NCI-H510A treated with DMSO at 0.1 percent for 48 hours (cell line): ENCODE measurements around the gene ZNF33B.
A peak's percentile ranks its signal among the peaks of the same experiment; 100 is the strongest.
"Not testable (repeated sequence)": the region's sequence is repeated elsewhere in the genome, so short reads cannot be mapped to it uniquely, and the experiment has no call there.

Experiments used
- DNase-seq: peaks from one replicate; lab custom pipeline; 2025; lab: John Stamatoyannopoulos, UW

The ZNF33B gene

GRCh38 chr10:42615419-42615818 lies 23.0 kb downstream of the ZNF33B start:
- DNase-seq: no peak

GRCh38 chr10:42609872-42610271 lies 28.5 kb downstream of the ZNF33B start:
- DNase-seq: no peak

GRCh38 chr10:42598249-42598873 lies 40.0 kb downstream of the ZNF33B start:
- no peak for DNase-seq

GRCh38 chr10:42596196-42596595 lies 42.2 kb downstream of the ZNF33B start:
- no peak for DNase-seq

GRCh38 chr10:42594246-42594650 lies 44.1 kb downstream of the ZNF33B start:
- DNase-seq: no peak

GRCh38 chr10:42593284-42593683 lies 45.1 kb downstream of the ZNF33B start:
- DNase-seq: no peak

GRCh38 chr10:42583828-42584227 lies 54.5 kb downstream of the ZNF33B start:
- DNase-seq: no peak

- no peak for DNase-seq
Observed at GRCh38 chr10:42578019-42578418, 60.4 kb downstream of the ZNF33B start.

GRCh38 chr10:42576338-42576737 lies 62.0 kb downstream of the ZNF33B start:
- no peak for DNase-seq

- DNase-seq: no peak
Observed at GRCh38 chr10:42574336-42574735, 64.0 kb downstream of the ZNF33B start.

- DNase-seq: no peak
Observed at GRCh38 chr10:42556931-42557330, 81.4 kb downstream of the ZNF33B start.

- DNase-seq: not testable (repeated sequence)
Observed at GRCh38 chr10:42553576-42553975, 84.8 kb downstream of the ZNF33B start.

- no peak for DNase-seq
Observed at GRCh38 chr10:42553064-42553407, 85.3 kb downstream of the ZNF33B start.

GRCh38 chr10:42552188-42553063 lies 85.9 kb downstream of the ZNF33B start:
- DNase-seq: peak; percentile 90

- DNase-seq: no peak
Observed at GRCh38 chr10:42551582-42552187, 86.7 kb downstream of the ZNF33B start.

GRCh38 chr10:42549851-42550250 lies 88.5 kb downstream of the ZNF33B start:
- no peak for DNase-seq

- no peak for DNase-seq
Observed at GRCh38 chr10:42548254-42548653, 90.1 kb downstream of the ZNF33B start.

GRCh38 chr10:42544945-42545344 lies 93.4 kb downstream of the ZNF33B start:
- no peak for DNase-seq

GRCh38 chr10:42543840-42544372 lies 94.5 kb downstream of the ZNF33B start:
- no peak for DNase-seq
